Astrocyte (in vitro differentiated cells and primary cell): ENCODE measurements around the gene DNAJB2. TPM values are rescaled to one million over a fixed set of nuclear protein-coding genes. Genes with fewer than 3 reads are reported as not detected.

ENCODE experiments used
- DNase-seq: peaks from one replicate; pipeline ENCODE4 v3.0.0-alpha.2; 2010; ENCODE audit warnings: low read depth
- FAIRE-seq: peaks from 2 replicates; lab custom pipeline; 2011; peaks lifted over from hg19 to GRCh38; lab: Jason Lieb, UNC
- H2AFZ ChIP-seq: 2 replicates; pipeline ENCODE4 v1.6.0; 2012; ENCODE audit warnings: low read depth, low read length, inconsistent platforms
- H3K27ac ChIP-seq: 2 replicates; pipeline ENCODE4 v1.5.1; 2011; ENCODE audit warnings: low read depth, low read length, inconsistent platforms
- H3K27me3 ChIP-seq: 2 replicates; pipeline ENCODE4 v1.6.0; 2011; ENCODE audit warnings: low read length, inconsistent platforms; ENCODE audit not compliant: insufficient read depth
- H3K36me3 ChIP-seq: 2 replicates; pipeline ENCODE4 v1.5.1; 2011; ENCODE audit warnings: low read length, inconsistent platforms; ENCODE audit not compliant: insufficient read depth
- H3K4me1 ChIP-seq: 2 replicates; pipeline ENCODE4 v1.5.1; 2011; ENCODE audit warnings: low read length, inconsistent platforms; ENCODE audit not compliant: insufficient read depth
- H3K4me2 ChIP-seq: 2 replicates; pipeline ENCODE4 v1.6.0; 2012; ENCODE audit warnings: low read length, inconsistent platforms
- H3K4me3 ChIP-seq: 2 replicates; pipeline ENCODE4 v1.5.1; 2011; ENCODE audit warnings: low read depth, mild to moderate bottlenecking, low read length, inconsistent platforms; ENCODE audit not compliant: insufficient read depth
- H3K79me2 ChIP-seq: 2 replicates; pipeline ENCODE4 v1.6.0; 2012; ENCODE audit warnings: mild to moderate bottlenecking, low read length, inconsistent platforms; ENCODE audit not compliant: insufficient read depth
- H3K9ac ChIP-seq: 2 replicates; pipeline ENCODE4 v1.6.0; 2012; ENCODE audit warnings: mild to moderate bottlenecking, low read length, inconsistent platforms
- H3K9me3 ChIP-seq: 2 replicates; pipeline ENCODE4 v1.5.1; 2012; ENCODE audit warnings: low read depth, mild to moderate bottlenecking, low read length, inconsistent platforms; ENCODE audit not compliant: insufficient read depth
- H4K20me1 ChIP-seq: 2 replicates; pipeline ENCODE4 v1.6.0; 2012; ENCODE audit warnings: low read length, inconsistent platforms; ENCODE audit not compliant: insufficient read depth
- H3K27ac Mint-ChIP-seq: one replicate; pipeline ENCODE4 v1.8.0; 2021; ENCODE audit warnings: mild to moderate bottlenecking, mixed read lengths; ENCODE audit not compliant: unreplicated experiment
- H3K27me3 Mint-ChIP-seq: one replicate; pipeline ENCODE4 v1.8.0; 2021; ENCODE audit warnings: low read depth, mixed read lengths; ENCODE audit not compliant: unreplicated experiment
- H3K36me3 Mint-ChIP-seq: one replicate; pipeline ENCODE4 v1.8.0; 2021; ENCODE audit warnings: low read depth, mixed read lengths; ENCODE audit not compliant: unreplicated experiment
- H3K4me1 Mint-ChIP-seq: one replicate; pipeline ENCODE4 v1.8.0; 2021; ENCODE audit warnings: low read depth, mixed read lengths; ENCODE audit not compliant: unreplicated experiment
- H3K4me3 Mint-ChIP-seq: one replicate; pipeline ENCODE4 v1.8.0; 2021; ENCODE audit warnings: mild to moderate bottlenecking, moderate library complexity, mixed read lengths; ENCODE audit not compliant: unreplicated experiment
- H3K9me3 Mint-ChIP-seq: one replicate; pipeline ENCODE4 v1.8.0; 2021; ENCODE audit warnings: mild to moderate bottlenecking, mixed read lengths; ENCODE audit not compliant: unreplicated experiment
- EZH2 ChIP-seq: IDR thresholded peaks from 2 replicates; pipeline ENCODE4 v1.6.1; 2012; ENCODE audit warnings: mild to moderate bottlenecking, low read length, inconsistent platforms; ENCODE audit not compliant: insufficient read depth
- total RNA-seq: library from RNA; stranded (reverse); gene quantifications from 2 replicates; pipeline ENCODE4 v1.2.1, GENCODE V29; 2021
- TF ChIP-seq, protein P1 (sequence below): IDR thresholded peaks from 2 replicates; pipeline ENCODE4 v1.5.1; 2011; ENCODE audit warnings: low read depth, mild to moderate bottlenecking, inconsistent platforms, low read length, moderate library complexity; ENCODE audit not compliant: insufficient read depth

The DNAJB2 gene
- total RNA-seq, 1 donor from 2014 or later, result 53.9 TPM

DNA sequence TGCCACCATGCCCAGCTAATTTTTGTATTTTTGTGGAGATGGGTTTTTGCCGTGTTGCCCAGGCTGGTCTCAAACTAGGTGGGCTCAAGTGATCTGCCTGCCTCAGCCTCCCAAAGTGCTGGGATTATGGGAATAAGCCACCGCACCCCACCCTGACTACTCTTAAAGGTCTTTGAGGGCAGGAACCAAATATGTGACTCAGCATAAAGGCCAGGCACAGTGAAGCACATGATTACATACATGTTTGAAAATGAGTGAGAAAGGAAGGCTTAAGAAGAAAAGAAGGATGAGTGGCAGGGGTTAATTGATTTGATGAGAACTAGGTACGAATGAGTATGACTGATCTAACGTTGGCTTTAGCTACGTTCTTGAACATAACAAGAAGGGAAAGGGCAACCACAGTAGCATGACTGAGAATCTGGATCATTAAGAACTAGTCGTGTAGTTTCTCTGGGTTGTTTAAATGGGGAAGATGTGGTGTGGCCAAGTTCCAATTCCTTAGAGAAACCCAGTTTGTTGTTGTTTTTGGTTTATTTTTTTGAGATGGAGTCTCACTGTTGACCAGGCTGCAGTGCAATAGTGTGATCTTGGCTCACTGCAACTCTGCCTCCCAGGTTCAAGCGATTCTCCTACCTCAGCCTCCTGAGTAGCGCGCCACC, 46.6 kb downstream of the DNAJB2 start:
- H3K36me3 Mint-ChIP-seq, result peaks cover 4% of the 10 kb centered on the region
- Histone ChIP-seq H3K9ac (no peak overlapping the region), H3K36me3 (no peaks in the 10 kb centered on the region), H3K4me3 (no peak overlapping the region), H4K20me1 (no peaks in the 10 kb centered on the region), H3K79me2 (no peaks in the 10 kb centered on the region), H3K27ac (no peak overlapping the region), H3K4me1 (no peaks in the 10 kb centered on the region), H2AFZ (no peak overlapping the region), H3K9me3 (no peaks in the 10 kb centered on the region), H3K27me3 (peaks cover 66% of the 10 kb centered on the region), H3K4me2 (no peak overlapping the region)
- DNase-seq (no peak), FAIRE-seq (no peak)
- peaks cover 89% of the 10 kb centered on the region for H3K27me3 Mint-ChIP-seq
- H3K27ac Mint-ChIP-seq, result no peak overlapping the region
- peaks cover 4% of the 10 kb centered on the region for H3K9me3 Mint-ChIP-seq
- H3K4me3 Mint-ChIP-seq, result peak overlapping the region; percentile 6
- H3K4me1 Mint-ChIP-seq, result no peaks in the 10 kb centered on the region
- TF ChIP-seq EZH2, result no peak
- TF ChIP-seq, protein P1, sequence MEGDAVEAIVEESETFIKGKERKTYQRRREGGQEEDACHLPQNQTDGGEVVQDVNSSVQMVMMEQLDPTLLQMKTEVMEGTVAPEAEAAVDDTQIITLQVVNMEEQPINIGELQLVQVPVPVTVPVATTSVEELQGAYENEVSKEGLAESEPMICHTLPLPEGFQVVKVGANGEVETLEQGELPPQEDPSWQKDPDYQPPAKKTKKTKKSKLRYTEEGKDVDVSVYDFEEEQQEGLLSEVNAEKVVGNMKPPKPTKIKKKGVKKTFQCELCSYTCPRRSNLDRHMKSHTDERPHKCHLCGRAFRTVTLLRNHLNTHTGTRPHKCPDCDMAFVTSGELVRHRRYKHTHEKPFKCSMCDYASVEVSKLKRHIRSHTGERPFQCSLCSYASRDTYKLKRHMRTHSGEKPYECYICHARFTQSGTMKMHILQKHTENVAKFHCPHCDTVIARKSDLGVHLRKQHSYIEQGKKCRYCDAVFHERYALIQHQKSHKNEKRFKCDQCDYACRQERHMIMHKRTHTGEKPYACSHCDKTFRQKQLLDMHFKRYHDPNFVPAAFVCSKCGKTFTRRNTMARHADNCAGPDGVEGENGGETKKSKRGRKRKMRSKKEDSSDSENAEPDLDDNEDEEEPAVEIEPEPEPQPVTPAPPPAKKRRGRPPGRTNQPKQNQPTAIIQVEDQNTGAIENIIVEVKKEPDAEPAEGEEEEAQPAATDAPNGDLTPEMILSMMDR, result no peak

DNA sequence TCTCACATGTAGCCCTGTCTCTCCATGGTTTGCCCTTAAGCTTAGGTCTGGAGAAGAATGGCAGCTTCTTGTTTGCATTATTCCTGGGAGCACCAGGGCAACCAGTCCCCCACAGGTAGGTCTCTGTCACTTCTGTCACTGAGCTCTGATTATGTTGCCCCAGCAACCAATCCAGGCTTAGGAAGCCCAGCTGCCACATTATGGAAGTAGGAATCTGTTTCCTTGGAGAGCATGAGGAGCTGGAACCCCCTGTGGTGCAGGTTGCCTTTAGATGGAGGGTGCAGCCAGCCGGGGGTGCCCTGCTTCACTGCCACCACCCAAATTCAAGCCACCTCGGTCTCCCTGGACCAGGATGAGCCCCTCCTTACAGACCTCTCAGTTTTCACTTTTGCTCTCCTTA, 48.6 kb downstream of the DNAJB2 start:
- Histone ChIP-seq H3K27ac (no peak overlapping the region), H2AFZ (no peak overlapping the region), H4K20me1 (no peaks in the 10 kb centered on the region), H3K9ac (no peak overlapping the region), H3K36me3 (no peaks in the 10 kb centered on the region), H3K4me3 (no peak overlapping the region), H3K27me3 (peaks cover 78% of the 10 kb centered on the region), H3K4me2 (no peak overlapping the region), H3K4me1 (no peaks in the 10 kb centered on the region), H3K79me2 (no peaks in the 10 kb centered on the region), H3K9me3 (no peaks in the 10 kb centered on the region)
- no peak for TF ChIP-seq EZH2
- TF ChIP-seq, protein P1, result no peak
- Mint-ChIP-seq H3K27ac (no peak overlapping the region), H3K4me3 (no peak overlapping the region), H3K4me1 (no peaks in the 10 kb centered on the region), H3K27me3 (peaks cover 94% of the 10 kb centered on the region), H3K36me3 (peaks cover 6% of the 10 kb centered on the region), H3K9me3 (peaks cover 6% of the 10 kb centered on the region)
- no peak for FAIRE-seq
- DNase-seq, result no peak

DNA sequence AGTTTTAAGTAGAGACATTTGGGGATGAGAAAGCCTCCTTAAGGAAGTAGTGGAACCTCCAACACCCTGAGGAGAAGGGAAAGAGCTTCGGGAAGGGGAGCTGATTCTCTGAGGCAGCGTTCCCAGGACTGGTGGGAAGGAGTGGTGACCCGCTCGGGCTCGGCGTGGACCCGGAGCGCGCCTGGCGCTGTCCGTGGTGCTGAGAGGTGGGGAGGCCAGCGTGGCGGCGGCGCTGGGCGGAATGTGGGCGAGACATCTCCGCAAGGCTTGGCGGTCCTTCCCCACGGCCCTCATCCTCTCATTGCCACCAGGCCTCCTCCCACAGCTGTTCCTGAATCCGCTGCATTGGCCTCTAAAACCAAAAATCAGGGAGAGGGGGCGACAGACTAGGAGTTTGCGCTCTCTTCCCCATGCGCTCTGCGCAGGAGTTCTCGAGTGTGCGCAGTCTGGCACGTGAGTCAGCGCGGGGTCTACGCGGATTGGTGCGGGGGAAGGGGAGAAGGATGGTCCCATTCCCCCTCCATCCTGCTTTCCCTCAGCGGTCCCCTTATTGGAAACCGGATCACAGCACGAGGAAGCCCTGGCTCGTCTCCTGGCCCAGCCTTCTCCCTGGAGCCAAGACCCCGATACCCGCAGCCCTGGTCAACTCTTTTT, 52.5 kb downstream of the DNAJB2 start:
- DNase-seq, result no peak

More for the DNA sequence above, 52.5 kb downstream of the DNAJB2 start:
- no peak for FAIRE-seq
- Histone ChIP-seq H3K36me3 (no peaks in the 10 kb centered on the region), H2AFZ (no peak overlapping the region), H3K79me2 (no peaks in the 10 kb centered on the region), H3K9ac (no peak overlapping the region), H3K27ac (no peak overlapping the region), H3K4me1 (no peaks in the 10 kb centered on the region), H3K27me3 (peaks cover 72% of the 10 kb centered on the region), H3K4me2 (peak overlapping the region; percentile 54), H3K9me3 (no peaks in the 10 kb centered on the region), H3K4me3 (no peak overlapping the region), H4K20me1 (no peaks in the 10 kb centered on the region)
- TF ChIP-seq EZH2, result no peak
- TF ChIP-seq, protein P1, result no peak
- Mint-ChIP-seq H3K27ac (no peak overlapping the region), H3K27me3 (peaks cover 87% of the 10 kb centered on the region), H3K4me3 (no peak overlapping the region), H3K36me3 (peaks cover 3% of the 10 kb centered on the region), H3K9me3 (peaks cover 4% of the 10 kb centered on the region), H3K4me1 (peaks cover 2% of the 10 kb centered on the region)
